Endodermal cell (in vitro differentiated cells): ENCODE measurements around the gene ARRDC1. TPM values are rescaled to one million over a fixed set of nuclear protein-coding genes. Genes with fewer than 3 reads are reported as not detected.

Source experiments
- DNase-seq: peaks from one replicate; pipeline ENCODE4 v3.0.0-alpha.2; 2017
- H3K27ac ChIP-seq: 2 replicates; pipeline ENCODE4 v1.5.1; 2013; ENCODE audit warnings: mild to moderate bottlenecking, low read depth, low read length, moderate library complexity
- H3K27me3 ChIP-seq: 2 replicates; pipeline ENCODE4 v1.6.1; 2013; ENCODE audit warnings: mild to moderate bottlenecking, low read length, moderate library complexity; ENCODE audit not compliant: insufficient read depth, control insufficient read depth, poor library complexity, severe bottlenecking
- H3K36me3 ChIP-seq: 2 replicates; pipeline ENCODE4 v1.7.0; 2013; ENCODE audit warnings: mild to moderate bottlenecking, low read length, moderate library complexity; ENCODE audit not compliant: control insufficient read depth, insufficient read depth
- H3K4me1 ChIP-seq: one replicate; pipeline ENCODE4 v1.7.0; 2013; ENCODE audit warnings: low read length; ENCODE audit not compliant: control insufficient read depth, insufficient read depth
- H3K4me3 ChIP-seq: 2 replicates; pipeline ENCODE4 v1.5.1; 2013; ENCODE audit warnings: mild to moderate bottlenecking, low read length, moderate library complexity
- H3K9ac ChIP-seq: 2 replicates; pipeline ENCODE4 v1.6.1; 2013; ENCODE audit warnings: mild to moderate bottlenecking, low read length, moderate library complexity; ENCODE audit not compliant: poor library complexity, severe bottlenecking; ENCODE audit errors: extremely low read depth
- H3K9me3 ChIP-seq: 2 replicates; pipeline ENCODE4 v1.6.1; 2013; ENCODE audit warnings: mild to moderate bottlenecking, low read length, moderate library complexity; ENCODE audit not compliant: control insufficient read depth
- H3K27ac Mint-ChIP-seq: 2 replicates; pipeline ENCODE4 v1.8.0; 2020; ENCODE audit warnings: mixed read lengths
- H3K27me3 Mint-ChIP-seq: 2 replicates; pipeline ENCODE4 v1.8.0; 2021; ENCODE audit warnings: mild to moderate bottlenecking, mixed read lengths; ENCODE audit not compliant: insufficient read depth
- H3K36me3 Mint-ChIP-seq: 2 replicates; pipeline ENCODE4 v1.8.0; 2020; ENCODE audit warnings: low read depth, mixed read lengths
- H3K4me1 Mint-ChIP-seq: 2 replicates; pipeline ENCODE4 v1.8.0; 2020; ENCODE audit warnings: mixed read lengths
- H3K4me3 Mint-ChIP-seq: 2 replicates; pipeline ENCODE4 v1.8.0; 2020; ENCODE audit warnings: mild to moderate bottlenecking, moderate library complexity, mixed read lengths
- H3K9me3 Mint-ChIP-seq: 2 replicates; pipeline ENCODE4 v1.8.0; 2020; ENCODE audit warnings: mild to moderate bottlenecking, mixed read lengths
- WGBS, 2 experiments: methylation state at CpG; one replicate each; pipeline versions ENCODE4 v1.1.5 to v1.1.7; 2013; ENCODE audit warnings: missing lambda C conversion rate in 2 of 2, mixed read lengths in 1 of 2; ENCODE audit not compliant: insufficient coverage in 1 of 2, insufficient read length in 1 of 2; 5-methylcytosine and 5-hydroxymethylcytosine counted together
- total RNA-seq, 2 donors: library from RNA; stranded (reverse); fragmentation: NEBNext Ultra II Directional in 1 of 2; extraction: Animal tissue kit (Norgen Biotek cat#: 25700) in 1 of 2; gene quantifications; 2 replicates in 1 of 2; 3 replicates in 1 of 2; pipeline ENCODE4 v1.2.1, GENCODE V29; 2021
- TF ChIP-seq, protein P1 (sequence below): fragments of 200-600 bp; sonication (generic); conservative IDR thresholded peaks from 2 replicates; pipeline ENCODE4 v1.5.0; 2021; ENCODE audit warnings: antibody characterized with exemption, mild to moderate bottlenecking

ARRDC1 gene
- total RNA-seq, 2 donors from 2014 or later = 41.5 to 46.2 TPM

DNA sequence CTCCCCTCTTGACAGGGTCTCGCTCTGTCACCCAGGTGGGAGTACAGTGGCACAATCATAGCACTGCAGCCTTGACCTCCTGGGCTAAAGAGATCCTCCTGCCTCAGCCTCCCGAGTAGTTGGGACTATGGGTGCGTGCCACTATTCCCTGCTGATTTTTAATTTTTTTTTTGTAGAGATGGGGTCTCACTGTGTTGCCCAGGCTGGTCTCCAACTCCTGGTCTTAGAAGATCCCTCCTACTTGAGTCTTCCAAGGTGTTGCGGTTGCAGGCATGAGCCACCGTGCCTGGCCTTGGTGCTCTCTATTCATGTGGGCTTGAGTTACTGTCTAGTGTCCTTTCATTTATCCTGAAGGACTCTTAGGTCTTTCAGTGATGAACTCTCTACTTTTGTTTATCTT lies 37.4 kb downstream of the ARRDC1 start:
- Histone ChIP-seq H3K36me3 (peaks cover 25% of the 10 kb centered on the region), H3K9me3 (no peaks in the 10 kb centered on the region), H3K4me1 (no peaks in the 10 kb centered on the region), H3K27ac (no peak overlapping the region), H3K27me3 (no peaks in the 10 kb centered on the region), H3K4me3 (no peak overlapping the region), H3K9ac (no peak overlapping the region)
- DNase-seq = no peak
- Mint-ChIP-seq H3K4me1 (peaks cover 9% of the 10 kb centered on the region), H3K36me3 (peaks cover 33% of the 10 kb centered on the region), H3K9me3 (no peaks in the 10 kb centered on the region), H3K27ac (no peak overlapping the region), H3K4me3 (no peak overlapping the region), H3K27me3 (no peaks in the 10 kb centered on the region)
- 90 to 96% methylated on average over 4 to 5 of the region's 5 CpGs for WGBS, 2 experiments
- TF ChIP-seq, protein P1, sequence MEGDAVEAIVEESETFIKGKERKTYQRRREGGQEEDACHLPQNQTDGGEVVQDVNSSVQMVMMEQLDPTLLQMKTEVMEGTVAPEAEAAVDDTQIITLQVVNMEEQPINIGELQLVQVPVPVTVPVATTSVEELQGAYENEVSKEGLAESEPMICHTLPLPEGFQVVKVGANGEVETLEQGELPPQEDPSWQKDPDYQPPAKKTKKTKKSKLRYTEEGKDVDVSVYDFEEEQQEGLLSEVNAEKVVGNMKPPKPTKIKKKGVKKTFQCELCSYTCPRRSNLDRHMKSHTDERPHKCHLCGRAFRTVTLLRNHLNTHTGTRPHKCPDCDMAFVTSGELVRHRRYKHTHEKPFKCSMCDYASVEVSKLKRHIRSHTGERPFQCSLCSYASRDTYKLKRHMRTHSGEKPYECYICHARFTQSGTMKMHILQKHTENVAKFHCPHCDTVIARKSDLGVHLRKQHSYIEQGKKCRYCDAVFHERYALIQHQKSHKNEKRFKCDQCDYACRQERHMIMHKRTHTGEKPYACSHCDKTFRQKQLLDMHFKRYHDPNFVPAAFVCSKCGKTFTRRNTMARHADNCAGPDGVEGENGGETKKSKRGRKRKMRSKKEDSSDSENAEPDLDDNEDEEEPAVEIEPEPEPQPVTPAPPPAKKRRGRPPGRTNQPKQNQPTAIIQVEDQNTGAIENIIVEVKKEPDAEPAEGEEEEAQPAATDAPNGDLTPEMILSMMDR = no peak

DNA sequence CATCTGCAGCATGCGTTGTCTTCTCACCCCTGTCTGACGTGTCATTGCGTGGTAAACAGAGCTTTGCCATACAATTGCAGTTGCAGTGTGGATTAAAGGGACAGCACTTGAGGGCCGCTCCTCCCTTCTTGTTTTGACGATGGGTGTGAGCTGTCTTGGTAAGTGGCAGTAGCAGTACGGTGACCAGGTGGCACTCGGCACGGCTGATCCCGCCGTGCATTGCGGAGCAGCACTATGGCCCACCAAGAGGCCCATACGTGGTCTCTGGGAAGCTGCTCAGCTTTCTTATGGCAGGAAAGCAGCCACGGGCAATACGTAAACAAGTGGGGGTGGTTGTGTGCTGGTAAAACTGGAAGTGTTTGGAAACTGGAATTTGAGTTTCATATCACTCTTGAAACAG lies 38.4 kb downstream of the ARRDC1 start:
- Histone ChIP-seq H3K27ac (no peak overlapping the region), H3K9ac (no peak overlapping the region), H3K36me3 (peaks cover 24% of the 10 kb centered on the region), H3K27me3 (no peaks in the 10 kb centered on the region), H3K9me3 (no peaks in the 10 kb centered on the region), H3K4me3 (no peak overlapping the region), H3K4me1 (no peaks in the 10 kb centered on the region)
- no peak for DNase-seq
- H3K4me1 Mint-ChIP-seq = peaks cover 9% of the 10 kb centered on the region
- 96 to 100% methylated on average over 5 to 14 of the region's 14 CpGs for WGBS, 2 experiments
- H3K9me3 Mint-ChIP-seq = no peaks in the 10 kb centered on the region
- H3K4me3 Mint-ChIP-seq = no peak overlapping the region
- TF ChIP-seq, protein P1 = no peak
- no peaks in the 10 kb centered on the region for H3K27me3 Mint-ChIP-seq
- peaks cover 36% of the 10 kb centered on the region for H3K36me3 Mint-ChIP-seq
- no peak overlapping the region for H3K27ac Mint-ChIP-seq

GRCh38 chr9:137645211-137645610 lies 39.7 kb downstream of the ARRDC1 start:
- Histone ChIP-seq H3K4me1 (no peaks in the 10 kb centered on the region), H3K36me3 (peaks cover 24% of the 10 kb centered on the region), H3K27me3 (no peaks in the 10 kb centered on the region), H3K4me3 (no peak overlapping the region), H3K9ac (no peak overlapping the region), H3K27ac (no peak overlapping the region), H3K9me3 (no peaks in the 10 kb centered on the region)
- 94 to 97% methylated on average over 4 to 5 of the region's 5 CpGs for WGBS, 2 experiments
- TF ChIP-seq, protein P1 = no peak
- H3K27me3 Mint-ChIP-seq = no peaks in the 10 kb centered on the region
- H3K4me3 Mint-ChIP-seq = no peak overlapping the region
- H3K27ac Mint-ChIP-seq = no peak overlapping the region
- peaks cover 45% of the 10 kb centered on the region for H3K36me3 Mint-ChIP-seq
- no peak for DNase-seq
- no peaks in the 10 kb centered on the region for H3K9me3 Mint-ChIP-seq
- peaks cover 9% of the 10 kb centered on the region for H3K4me1 Mint-ChIP-seq
